OCI-LY7 (cell line): ENCODE results near the gene LHPP. TPM values are rescaled to one million over a fixed set of nuclear protein-coding genes. Genes with fewer than 3 reads are reported as not detected.

Experiments used
- BruUV-seq: library from RNA; stranded (reverse); fragments of 400-500 nt; replicated peaks from 2 replicates; lab custom pipeline; 2021; lab: Mats Ljungman, UMichigan
- CTCF ChIA-PET: fragments of 300-600 bp; sonication (Branson Sonifier 250); formaldehyde crosslinking; loops from one replicate; lab custom pipeline; 2022; ENCODE audit warnings: antibody characterized with exemption; ENCODE audit not compliant: unreplicated experiment; lab: Charles Lee
- POLR2A ChIA-PET: fragments of 300-600 bp; sonication (Branson Sonifier 250); formaldehyde crosslinking; loops from one replicate; lab custom pipeline; 2022; ENCODE audit warnings: antibody characterized with exemption; lab: Charles Lee
- DNase-seq: peaks from one replicate; pipeline ENCODE4 v3.0.0-alpha.2; 2015; ENCODE audit warnings: low spot score
- H2AFZ ChIP-seq: fragments of 200-600 bp; sonication (generic), shearing (Covaris generic); 2 replicates; pipeline ENCODE4 v1.6.1; 2014; ENCODE audit warnings: mild to moderate bottlenecking, antibody characterized with exemption, low read length, moderate library complexity
- H3K27ac ChIP-seq: fragments of 200-600 bp; sonication (generic); 2 replicates; pipeline ENCODE4 v1.5.1; 2014; ENCODE audit warnings: mixed run types, low read depth, mild to moderate bottlenecking, moderate library complexity, low read length, inconsistent platforms; ENCODE audit not compliant: poor library complexity, severe bottlenecking
- H3K36me3 ChIP-seq: fragments of 200-600 bp; sonication (generic); 2 replicates; pipeline ENCODE4 v1.6.1; 2014; ENCODE audit warnings: mild to moderate bottlenecking, antibody characterized with exemption, low read length, moderate library complexity, mixed read lengths; ENCODE audit not compliant: insufficient read depth
- H3K4me1 ChIP-seq: fragments of 200-600 bp; sonication (generic); 2 replicates; pipeline ENCODE4 v1.5.1; 2014; ENCODE audit warnings: mild to moderate bottlenecking, low read length; ENCODE audit not compliant: insufficient read depth, poor library complexity, severe bottlenecking
- H3K4me2 ChIP-seq: fragments of 200-600 bp; sonication (generic); 2 replicates; pipeline ENCODE4 v1.6.1; 2014; ENCODE audit warnings: mild to moderate bottlenecking, low read length
- H3K4me3 ChIP-seq: fragments of 200-600 bp; sonication (generic); 2 replicates; pipeline ENCODE4 v1.5.1; 2014; ENCODE audit warnings: mild to moderate bottlenecking, low read depth, low read length; ENCODE audit not compliant: poor library complexity, severe bottlenecking
- H3K79me2 ChIP-seq: fragments of 200-600 bp; sonication (generic); 2 replicates; pipeline ENCODE4 v1.6.1; 2016; ENCODE audit warnings: low read depth, mild to moderate bottlenecking, low read length, moderate library complexity, mixed read lengths; ENCODE audit not compliant: insufficient read depth
- H3K9me2 ChIP-seq: fragments of 200-600 bp; sonication (generic); 2 replicates; pipeline ENCODE4 v1.6.1; 2016; ENCODE audit warnings: mild to moderate bottlenecking, low read length, mixed read lengths; ENCODE audit not compliant: insufficient read depth
- H3K9me3 ChIP-seq: fragments of 200-600 bp; sonication (generic); 2 replicates; pipeline ENCODE4 v1.6.1; 2014; ENCODE audit warnings: mild to moderate bottlenecking, mixed run types, low read length, mixed read lengths
- H4K20me1 ChIP-seq: fragments of 200-600 bp; sonication (generic); 2 replicates; pipeline ENCODE4 v1.6.1; 2014; ENCODE audit warnings: mild to moderate bottlenecking, antibody characterized with exemption, low read length, moderate library complexity, mixed read lengths; ENCODE audit not compliant: insufficient read depth
- CTCF ChIP-seq: fragments of 200-600 bp; sonication (generic); conservative IDR thresholded peaks from 2 replicates; pipeline ENCODE4 v1.5.1; 2014; ENCODE audit warnings: mild to moderate bottlenecking, antibody characterized with exemption, low read length, moderate library complexity, mixed read lengths
- EZH2phosphoT487 ChIP-seq: fragments of 200-600 bp; sonication (generic); IDR thresholded peaks from 2 replicates; pipeline ENCODE4 v1.6.1; 2018; ENCODE audit warnings: low read depth, borderline replicate concordance, mild to moderate bottlenecking, mixed run types, antibody characterized with exemption, low read length, moderate library complexity, mixed read lengths
- intact Hi-C: fragments of 100-400 bp; cut with micrococcal nuclease; formaldehyde crosslinking; loops from one replicate; pipeline ENCODE4 v1.10.0; 2022; ENCODE audit not compliant: unreplicated experiment
- total RNA-seq, 2 experiments: library from RNA; depleted of rRNA in 1 of 2; stranded (reverse); fragments of >200 nt in 1 of 2; shearing (Covaris generic) in 1 of 2; gene quantifications; 2 replicates each; pipeline ENCODE4 v1.2.3, GENCODE V29; 2014 to 2022

The LHPP gene
- total RNA-seq, 2 experiments from 2014 or later: 30.3 to 65.2 TPM

DNA sequence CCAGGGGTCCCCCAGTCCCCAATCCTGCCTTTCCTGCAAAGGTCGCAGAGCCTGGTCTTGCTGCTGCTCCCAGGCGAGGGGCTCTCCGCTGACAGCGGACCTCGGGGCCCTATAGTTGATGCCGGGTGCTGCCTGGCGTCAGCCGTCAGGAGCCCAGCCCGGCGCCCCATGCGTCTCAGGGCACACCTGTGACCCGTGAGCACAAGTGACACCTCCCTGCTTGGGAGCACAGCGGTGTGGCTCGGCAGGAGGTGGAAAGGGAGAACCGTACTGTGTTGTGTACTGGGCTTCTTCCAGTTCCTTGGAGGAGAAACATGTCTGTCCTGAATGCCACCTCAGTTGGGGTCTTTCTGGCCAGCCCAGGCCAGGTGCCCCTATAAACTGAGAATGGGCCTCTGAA lies 56.7 kb downstream of the LHPP start:
- Histone ChIP-seq H3K9me3 (no peaks in the 10 kb centered on the region), H3K36me3 (no peaks in the 10 kb centered on the region), H3K4me2 (no peak overlapping the region), H3K4me3 (no peak overlapping the region), H2AFZ (no peak overlapping the region), H3K4me1 (peaks cover 6% of the 10 kb centered on the region), H3K79me2 (no peaks in the 10 kb centered on the region), H4K20me1 (no peaks in the 10 kb centered on the region; the same call in 1 of the 2 replicates), H3K27ac (no peak overlapping the region), H3K9me2 (no peaks in the 10 kb centered on the region)
- TF ChIP-seq CTCF (no peak), EZH2phosphoT487 (no peak)
- no TSS peak for BruUV-seq
- ChIA-PET CTCF (no interaction called here), POLR2A (no interaction called here)
- no peak for DNase-seq
- intact Hi-C loops: no loop called here

- Histone ChIP-seq H2AFZ (no peak overlapping the region), H3K9me2 (no peaks in the 10 kb centered on the region), H3K4me1 (peaks cover 11% of the 10 kb centered on the region), H4K20me1 (no peaks in the 10 kb centered on the region), H3K4me3 (no peak overlapping the region), H3K79me2 (no peaks in the 10 kb centered on the region), H3K9me3 (no peaks in the 10 kb centered on the region), H3K27ac (no peak overlapping the region), H3K4me2 (no peak overlapping the region), H3K36me3 (no peaks in the 10 kb centered on the region)
- ChIA-PET CTCF (no interaction called here), POLR2A (interaction anchor here (0.5 to 0.6 kb wide), 2 partner anchors 9 to 303 kb away, joined by 4 to 5 read pairs; no protein-coding TSS in a partner anchor)
- intact Hi-C loops: no loop called here
- TF ChIP-seq EZH2phosphoT487: no peak
- TF ChIP-seq CTCF: 0 out of 2 replicates have a peak, but pooled peaks have one; percentile 16
- no peak for DNase-seq
- no TSS peak for BruUV-seq
Measured at GRCh38 chr10:124520558-124521428, 59.2 kb downstream of the LHPP start.

DNA sequence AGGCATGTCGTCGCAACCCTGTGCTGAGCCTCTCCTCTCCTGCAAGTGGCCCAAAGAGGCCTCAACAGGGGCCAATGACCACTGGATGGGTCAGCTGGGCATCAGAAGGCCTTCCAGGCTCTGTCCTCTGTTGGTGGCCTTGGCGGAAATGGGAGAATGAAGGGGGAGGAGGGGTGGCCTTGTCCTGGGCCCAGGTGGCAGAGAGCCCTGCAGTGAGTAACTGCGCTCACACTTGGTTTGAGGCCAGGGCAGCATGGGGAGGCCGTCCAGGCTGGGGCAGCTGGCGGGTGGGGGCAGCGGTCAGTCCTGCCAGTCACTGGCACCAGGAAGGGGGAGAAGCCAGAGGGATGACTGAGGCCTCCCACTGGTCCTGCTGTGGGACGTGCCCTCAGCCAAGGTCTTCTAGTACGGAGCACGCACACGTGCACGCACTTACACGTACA lies 59.8 kb downstream of the LHPP start:
- POLR2A ChIA-PET: interaction anchor here (0.6 kb wide), 1 partner anchor 9 kb away, joined by 4 read pairs; no protein-coding TSS in a partner anchor
- H4K20me1 ChIP-seq: no peaks in the 10 kb centered on the region
- peaks cover 11% of the 10 kb centered on the region for H3K4me1 ChIP-seq
- no TSS peak for BruUV-seq
- no peak overlapping the region for H3K4me3 ChIP-seq
- H3K79me2 ChIP-seq: no peaks in the 10 kb centered on the region
- no peaks in the 10 kb centered on the region for H3K9me2 ChIP-seq
- H3K9me3 ChIP-seq: no peaks in the 10 kb centered on the region
- H3K4me2 ChIP-seq: no peak overlapping the region
- H3K36me3 ChIP-seq: no peaks in the 10 kb centered on the region
- no peak overlapping the region for H2AFZ ChIP-seq
- H3K27ac ChIP-seq: no peak overlapping the region
- CTCF ChIA-PET: no interaction called here
- no peak for DNase-seq
- TF ChIP-seq EZH2phosphoT487 (no peak), CTCF (no peak)
- intact Hi-C loops: no loop called here
